Muscle layer of duodenum (tissue), 2 donors: ENCODE results near the gene CAMSAP1.

Experiments used
- H3K27ac ChIP-seq: one replicate; pipeline ENCODE4 v1.7.0; 2013; ENCODE audit warnings: mild to moderate bottlenecking, low read length
- H3K27me3 ChIP-seq: one replicate; pipeline ENCODE4 v1.7.0; 2013; ENCODE audit warnings: low read depth, mild to moderate bottlenecking, control low read depth, low read length
- H3K36me3 ChIP-seq, 2 donors: one replicate each; pipeline ENCODE4 v1.7.0; 2013; ENCODE audit warnings: low read length in 2 of 2, control low read depth in 1 of 2, mild to moderate bottlenecking in 1 of 2; ENCODE audit not compliant: insufficient read depth in 2 of 2, control insufficient read depth in 1 of 2
- H3K4me1 ChIP-seq, 2 donors: one replicate each; pipeline ENCODE4 v1.7.0; 2013; ENCODE audit warnings: low read length in 2 of 2, mild to moderate bottlenecking in 2 of 2, control low read depth in 1 of 2, moderate library complexity in 1 of 2; ENCODE audit not compliant: insufficient read depth in 2 of 2, control insufficient read depth in 1 of 2
- H3K4me3 ChIP-seq, 2 donors: one replicate each; pipeline ENCODE4 v1.7.0; 2013; ENCODE audit warnings: low read length in 2 of 2, low read depth in 1 of 2, mild to moderate bottlenecking in 1 of 2
- H3K9me3 ChIP-seq, 2 donors: one replicate each; pipeline ENCODE4 v1.7.0; 2013; ENCODE audit warnings: low read length in 2 of 2, control low read depth in 1 of 2, mild to moderate bottlenecking in 1 of 2; ENCODE audit not compliant: control insufficient read depth in 1 of 2
- donor health status: healthy.

The CAMSAP1 gene

GRCh38 chr9:135937521-135938489 lies 30.5 kb upstream of the CAMSAP1 start:
- Histone ChIP-seq H3K27ac (no peak overlapping the region), H3K4me1 (no peaks in the 10 kb centered on the region), H3K36me3 (peaks cover 22 to 72% of the 10 kb centered on the region in 2 donors), H3K4me3 (no peak overlapping the region), H3K27me3 (no peaks in the 10 kb centered on the region), H3K9me3 (peaks cover 0 to 2% of the 10 kb centered on the region in 2 donors)

- H3K9me3 ChIP-seq: peaks cover 0 to 2% of the 10 kb centered on the region in 2 donors
- no peak overlapping the region for H3K4me3 ChIP-seq
- peaks cover 23 to 77% of the 10 kb centered on the region in 2 donors for H3K36me3 ChIP-seq
Observed at GRCh38 chr9:135933114-135933513, 25.8 kb upstream of the CAMSAP1 start.

GRCh38 chr9:135932656-135933055 lies 25.3 kb upstream of the CAMSAP1 start:
- peaks cover 23 to 73% of the 10 kb centered on the region in 2 donors for H3K36me3 ChIP-seq

More at GRCh38 chr9:135933114-135933513, 25.8 kb upstream of the CAMSAP1 start:
- Histone ChIP-seq H3K4me1 (no peaks in the 10 kb centered on the region), H3K27ac (no peak overlapping the region), H3K27me3 (no peaks in the 10 kb centered on the region)

GRCh38 chr9:135931349-135931820 lies 24.0 kb upstream of the CAMSAP1 start:
- H3K36me3 ChIP-seq: peaks cover 18 to 64% of the 10 kb centered on the region in 2 donors

More at GRCh38 chr9:135932656-135933055, 25.3 kb upstream of the CAMSAP1 start:
- H3K4me3 ChIP-seq: no peak overlapping the region
- peaks cover 0 to 2% of the 10 kb centered on the region in 2 donors for H3K9me3 ChIP-seq
- H3K27me3 ChIP-seq: no peaks in the 10 kb centered on the region
- no peaks in the 10 kb centered on the region for H3K4me1 ChIP-seq
- H3K27ac ChIP-seq: no peak overlapping the region

GRCh38 chr9:135930446-135931345 lies 23.4 kb upstream of the CAMSAP1 start:
- H3K27ac ChIP-seq: no peak overlapping the region
- H3K9me3 ChIP-seq: no peaks in the 10 kb centered on the region
- no peak overlapping the region for H3K4me3 ChIP-seq
- H3K36me3 ChIP-seq: peaks cover 15 to 58% of the 10 kb centered on the region in 2 donors
- no peaks in the 10 kb centered on the region for H3K27me3 ChIP-seq
- H3K4me1 ChIP-seq: no peaks in the 10 kb centered on the region

More at GRCh38 chr9:135931349-135931820, 24.0 kb upstream of the CAMSAP1 start:
- H3K4me3 ChIP-seq: no peak overlapping the region
- H3K27ac ChIP-seq: no peak overlapping the region
- peaks cover 0 to 2% of the 10 kb centered on the region in 2 donors for H3K9me3 ChIP-seq
- no peaks in the 10 kb centered on the region for H3K27me3 ChIP-seq
- no peaks in the 10 kb centered on the region for H3K4me1 ChIP-seq

- H3K4me1 ChIP-seq: no peaks in the 10 kb centered on the region
- H3K9me3 ChIP-seq: no peaks in the 10 kb centered on the region
- H3K27me3 ChIP-seq: no peaks in the 10 kb centered on the region
- H3K36me3 ChIP-seq: peaks cover 11 to 49% of the 10 kb centered on the region in 2 donors
- H3K27ac ChIP-seq: no peak overlapping the region
- no peak overlapping the region for H3K4me3 ChIP-seq
Observed at GRCh38 chr9:135929656-135930445, 22.5 kb upstream of the CAMSAP1 start.

GRCh38 chr9:135928731-135929655 lies 21.6 kb upstream of the CAMSAP1 start:
- no peak overlapping the region for H3K4me3 ChIP-seq
- peaks cover 9 to 46% of the 10 kb centered on the region in 2 donors for H3K36me3 ChIP-seq
- no peak overlapping the region for H3K27ac ChIP-seq
- H3K9me3 ChIP-seq: no peaks in the 10 kb centered on the region
- H3K4me1 ChIP-seq: no peaks in the 10 kb centered on the region
- no peaks in the 10 kb centered on the region for H3K27me3 ChIP-seq

- no peaks in the 10 kb centered on the region for H3K4me1 ChIP-seq
- no peak overlapping the region for H3K4me3 ChIP-seq
- no peaks in the 10 kb centered on the region for H3K27me3 ChIP-seq
- peaks cover 5 to 38% of the 10 kb centered on the region in 2 donors for H3K36me3 ChIP-seq
- H3K27ac ChIP-seq: no peak overlapping the region
- H3K9me3 ChIP-seq: no peaks in the 10 kb centered on the region
Observed at GRCh38 chr9:135928074-135928730, 20.9 kb upstream of the CAMSAP1 start.

GRCh38 chr9:135927195-135928013 lies 20.1 kb upstream of the CAMSAP1 start:
- Histone ChIP-seq H3K4me1 (no peaks in the 10 kb centered on the region), H3K27me3 (no peaks in the 10 kb centered on the region), H3K9me3 (no peaks in the 10 kb centered on the region), H3K4me3 (no peak overlapping the region), H3K27ac (no peak overlapping the region), H3K36me3 (peaks cover 0 to 30% of the 10 kb centered on the region in 2 donors)
